WTC11 (cell line): ENCODE data around the gene POMGNT1.

Experiments used
- CREB1 ChIP-seq: sonication (generic); formaldehyde crosslinking; IDR thresholded peaks from 2 replicates; pipeline ENCODE4 v1.8.0; 2023; ENCODE audit warnings: mild to moderate bottlenecking, missing genetic modification reagents
- NR3C1 ChIP-seq: sonication (generic); formaldehyde crosslinking; conservative IDR thresholded peaks from 2 replicates; pipeline ENCODE4 v1.8.1; 2023; ENCODE audit warnings: low read depth, mild to moderate bottlenecking, missing genetic modification reagents
- ZNF121 ChIP-seq: sonication (generic); formaldehyde crosslinking; IDR thresholded peaks from 2 replicates; pipeline ENCODE4 v1.8.0; 2023; ENCODE audit warnings: missing genetic modification reagents
- TF ChIP-seq, protein P1 (sequence below): fragments of 200-600 bp; IDR thresholded peaks from 2 replicates; pipeline ENCODE4 v1.8.0; 2022; ENCODE audit warnings: antibody characterized with exemption
- TF ChIP-seq, protein P2 (sequence below): sonication (generic); formaldehyde crosslinking; IDR thresholded peaks from 2 replicates; pipeline ENCODE4 v1.8.0; 2022; ENCODE audit warnings: mild to moderate bottlenecking, missing genetic modification reagents

GRCh38 chr1:46173361-46173856, 24.8 kb downstream of the POMGNT1 start:
- TF ChIP-seq ZNF121 (CRISPR knock-in tag) (no peak), CREB1 (CRISPR knock-in tag) (no peak), NR3C1 (CRISPR knock-in tag) (no peak)
- TF ChIP-seq, protein P1, sequence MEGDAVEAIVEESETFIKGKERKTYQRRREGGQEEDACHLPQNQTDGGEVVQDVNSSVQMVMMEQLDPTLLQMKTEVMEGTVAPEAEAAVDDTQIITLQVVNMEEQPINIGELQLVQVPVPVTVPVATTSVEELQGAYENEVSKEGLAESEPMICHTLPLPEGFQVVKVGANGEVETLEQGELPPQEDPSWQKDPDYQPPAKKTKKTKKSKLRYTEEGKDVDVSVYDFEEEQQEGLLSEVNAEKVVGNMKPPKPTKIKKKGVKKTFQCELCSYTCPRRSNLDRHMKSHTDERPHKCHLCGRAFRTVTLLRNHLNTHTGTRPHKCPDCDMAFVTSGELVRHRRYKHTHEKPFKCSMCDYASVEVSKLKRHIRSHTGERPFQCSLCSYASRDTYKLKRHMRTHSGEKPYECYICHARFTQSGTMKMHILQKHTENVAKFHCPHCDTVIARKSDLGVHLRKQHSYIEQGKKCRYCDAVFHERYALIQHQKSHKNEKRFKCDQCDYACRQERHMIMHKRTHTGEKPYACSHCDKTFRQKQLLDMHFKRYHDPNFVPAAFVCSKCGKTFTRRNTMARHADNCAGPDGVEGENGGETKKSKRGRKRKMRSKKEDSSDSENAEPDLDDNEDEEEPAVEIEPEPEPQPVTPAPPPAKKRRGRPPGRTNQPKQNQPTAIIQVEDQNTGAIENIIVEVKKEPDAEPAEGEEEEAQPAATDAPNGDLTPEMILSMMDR, result no peak
- TF ChIP-seq, protein P2, sequence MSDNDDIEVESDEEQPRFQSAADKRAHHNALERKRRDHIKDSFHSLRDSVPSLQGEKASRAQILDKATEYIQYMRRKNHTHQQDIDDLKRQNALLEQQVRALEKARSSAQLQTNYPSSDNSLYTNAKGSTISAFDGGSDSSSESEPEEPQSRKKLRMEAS (CRISPR knock-in tag), result no peak
